ENCODE results near the gene SYT7.
"Not testable (repeated sequence)": the region's sequence is repeated elsewhere in the genome, so short reads cannot be mapped to it uniquely, and the experiment has no call there.

SYT7 gene

DNA sequence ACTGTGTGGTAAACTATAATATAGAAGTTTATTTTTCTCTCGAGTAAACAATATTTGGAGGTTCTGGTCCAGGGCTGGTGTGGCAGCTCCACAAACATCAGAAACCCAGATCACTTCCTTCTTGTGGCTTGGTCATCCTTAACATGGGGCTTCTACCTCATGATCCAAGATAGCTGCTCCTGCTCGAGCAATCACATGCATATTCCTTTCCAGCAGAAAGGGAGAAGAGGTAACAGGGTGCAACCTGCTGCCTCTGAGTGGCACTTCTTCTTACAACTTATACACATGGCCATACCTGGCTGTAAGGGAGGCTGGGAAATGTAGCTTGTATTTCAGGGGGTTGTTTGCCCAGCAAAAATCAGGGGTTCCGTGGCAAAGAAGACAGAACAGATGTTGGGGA, 44.6 kb upstream of the SYT7 start:
- no peak for DNase-seq (ENCODE audit: extremely low read depth, low read depth)
- TF ChIP-seq, protein P1, sequence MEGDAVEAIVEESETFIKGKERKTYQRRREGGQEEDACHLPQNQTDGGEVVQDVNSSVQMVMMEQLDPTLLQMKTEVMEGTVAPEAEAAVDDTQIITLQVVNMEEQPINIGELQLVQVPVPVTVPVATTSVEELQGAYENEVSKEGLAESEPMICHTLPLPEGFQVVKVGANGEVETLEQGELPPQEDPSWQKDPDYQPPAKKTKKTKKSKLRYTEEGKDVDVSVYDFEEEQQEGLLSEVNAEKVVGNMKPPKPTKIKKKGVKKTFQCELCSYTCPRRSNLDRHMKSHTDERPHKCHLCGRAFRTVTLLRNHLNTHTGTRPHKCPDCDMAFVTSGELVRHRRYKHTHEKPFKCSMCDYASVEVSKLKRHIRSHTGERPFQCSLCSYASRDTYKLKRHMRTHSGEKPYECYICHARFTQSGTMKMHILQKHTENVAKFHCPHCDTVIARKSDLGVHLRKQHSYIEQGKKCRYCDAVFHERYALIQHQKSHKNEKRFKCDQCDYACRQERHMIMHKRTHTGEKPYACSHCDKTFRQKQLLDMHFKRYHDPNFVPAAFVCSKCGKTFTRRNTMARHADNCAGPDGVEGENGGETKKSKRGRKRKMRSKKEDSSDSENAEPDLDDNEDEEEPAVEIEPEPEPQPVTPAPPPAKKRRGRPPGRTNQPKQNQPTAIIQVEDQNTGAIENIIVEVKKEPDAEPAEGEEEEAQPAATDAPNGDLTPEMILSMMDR (IDR thresholded peaks at IDR 0.05; ENCODE audit: low read depth, low read length) = no peak

DNA sequence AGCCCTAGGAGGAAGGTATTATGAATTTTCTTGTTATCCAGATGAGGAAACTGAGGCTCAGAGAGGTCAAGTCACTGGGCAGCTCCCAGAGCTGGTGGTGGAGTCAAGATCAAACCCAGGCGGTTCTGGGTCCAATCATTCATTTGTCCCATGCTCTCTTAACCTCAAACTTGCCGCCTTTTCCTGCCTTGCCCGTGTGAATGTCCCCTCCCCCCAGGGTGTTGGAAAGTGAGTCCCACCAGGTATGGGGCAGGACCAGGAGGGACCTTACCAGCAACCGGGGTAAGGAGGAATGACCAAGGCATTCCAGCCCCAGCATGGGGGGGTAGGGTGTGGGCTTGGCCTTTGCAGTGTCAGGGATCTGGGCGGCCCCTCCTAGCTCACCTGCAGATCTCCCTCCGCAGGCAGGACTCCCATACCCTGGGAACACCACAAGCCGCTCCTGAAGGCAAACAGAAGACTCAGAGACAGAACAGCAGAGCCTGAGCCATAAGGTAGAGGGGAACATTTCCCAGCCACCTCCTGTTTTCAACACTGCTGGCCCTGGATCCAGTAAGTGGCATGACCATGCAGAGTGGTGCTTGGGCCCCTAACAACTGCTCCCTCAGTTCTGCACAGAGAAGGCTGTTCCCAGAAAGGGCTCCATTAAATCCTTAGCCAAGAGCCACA, 41.2 kb upstream of the SYT7 start:
- DNase-seq (ENCODE audit: extremely low read depth, low read depth) = no peak
- TF ChIP-seq, protein P1 (IDR thresholded peaks at IDR 0.05; ENCODE audit: low read depth, low read length) = no peak

DNA sequence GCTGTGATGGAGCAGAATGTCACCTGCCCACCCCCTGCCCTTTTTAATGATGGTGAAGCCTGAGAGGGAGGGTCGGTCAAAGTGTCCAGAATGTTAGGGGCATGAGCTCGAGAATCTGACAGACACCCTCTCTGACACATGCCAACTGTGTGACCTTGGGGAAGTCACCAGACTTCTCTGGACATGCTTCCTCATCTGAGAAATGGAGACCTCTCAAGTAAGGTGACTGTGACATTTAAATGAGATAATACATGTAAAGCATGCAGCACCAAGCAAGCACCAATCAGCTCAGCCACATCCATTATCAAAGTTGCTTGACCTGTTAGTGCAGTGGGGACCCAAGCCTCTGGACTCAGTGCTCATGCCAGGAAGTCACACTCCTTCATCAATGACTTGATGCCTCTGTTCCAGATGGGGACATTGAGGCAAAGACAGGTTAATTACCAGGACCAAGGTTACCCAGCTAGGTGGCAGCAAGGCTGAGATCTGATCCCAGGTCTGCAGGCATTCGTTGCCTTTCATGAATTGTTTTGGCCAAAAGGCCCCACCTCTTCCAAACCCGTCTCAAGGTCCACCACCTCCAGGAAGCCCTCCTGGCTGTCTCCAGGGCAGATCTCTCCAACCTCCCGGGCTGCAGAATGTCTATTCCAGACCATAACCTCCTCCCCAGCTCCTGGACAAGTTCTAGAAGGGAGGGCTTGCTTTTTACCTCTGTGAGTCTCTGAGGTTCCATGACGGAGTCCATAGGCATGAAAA, 38.8 kb upstream of the SYT7 start:
- DNase-seq (ENCODE audit: extremely low read depth, low read depth) = no peak
- TF ChIP-seq, protein P1 (IDR thresholded peaks at IDR 0.05; ENCODE audit: low read depth, low read length) = no peak

DNA sequence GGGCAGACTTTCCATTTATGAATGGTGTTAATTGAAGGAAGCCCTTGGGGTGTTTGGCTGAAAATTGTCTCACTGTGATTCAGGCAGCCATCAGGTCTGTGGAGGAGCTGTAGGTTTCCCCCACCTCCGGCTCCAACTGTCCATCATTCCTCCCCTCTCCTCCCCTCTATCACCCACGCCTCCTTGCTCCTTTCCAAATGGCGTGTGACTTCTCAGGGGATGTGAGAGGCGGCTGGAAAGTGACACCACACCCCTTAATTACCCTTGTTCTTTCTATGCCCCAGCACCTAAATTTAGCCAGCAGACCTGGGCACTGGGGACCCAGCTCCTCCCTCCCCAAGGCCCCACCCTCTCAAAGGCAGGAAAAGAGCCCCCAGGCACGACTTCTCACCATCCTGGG, 38.1 kb upstream of the SYT7 start:
- no peak for DNase-seq (ENCODE audit: extremely low read depth, low read depth)
- TF ChIP-seq, protein P1 (IDR thresholded peaks at IDR 0.05; ENCODE audit: low read depth, low read length) = no peak

DNA sequence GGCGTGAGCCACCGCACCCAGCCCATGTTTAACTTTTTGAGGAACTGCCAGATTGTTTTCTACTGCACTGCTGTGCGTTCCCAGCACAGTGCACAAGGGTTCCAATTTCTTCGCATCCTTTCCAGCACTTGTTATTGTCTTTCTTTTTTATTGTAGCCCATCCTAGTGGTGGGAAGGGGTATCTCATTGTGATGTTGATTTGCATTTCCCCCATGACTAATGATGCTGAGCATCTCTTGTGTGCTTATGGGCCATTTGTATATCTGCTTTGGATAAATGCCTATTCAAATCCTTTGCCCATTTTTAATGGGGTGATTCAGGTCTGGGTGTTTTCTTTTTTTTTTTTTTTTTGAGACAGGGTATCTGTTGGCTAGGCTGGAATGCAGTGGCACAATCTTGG, 36.6 kb upstream of the SYT7 start:
- no peak for DNase-seq (ENCODE audit: extremely low read depth, low read depth)

DNA sequence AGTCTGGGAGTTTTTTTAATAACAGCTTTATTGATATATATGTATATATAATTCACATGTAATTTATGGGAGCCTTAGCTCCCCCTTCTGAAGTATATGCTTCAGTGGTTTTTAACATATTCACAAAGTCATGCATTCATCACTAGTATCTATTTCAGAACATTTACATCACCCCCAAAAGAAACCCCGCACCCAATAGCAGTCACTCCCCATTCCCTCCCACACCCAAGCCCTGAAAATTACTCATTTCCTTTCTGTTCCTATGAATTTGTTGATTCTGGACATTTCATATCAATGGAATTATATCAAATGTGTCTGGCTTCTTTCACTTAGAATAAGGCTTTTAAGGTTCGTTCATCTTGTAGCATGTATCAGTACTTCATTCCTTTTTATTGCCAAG, 35.6 kb upstream of the SYT7 start:
- no peak for DNase-seq (ENCODE audit: extremely low read depth, low read depth)
- TF ChIP-seq, protein P1 (IDR thresholded peaks at IDR 0.05; ENCODE audit: low read depth, low read length) = no peak

More for the DNA sequence above, 36.6 kb upstream of the SYT7 start:
- TF ChIP-seq, protein P1 (IDR thresholded peaks at IDR 0.05; ENCODE audit: low read depth, low read length) = no peak

DNA sequence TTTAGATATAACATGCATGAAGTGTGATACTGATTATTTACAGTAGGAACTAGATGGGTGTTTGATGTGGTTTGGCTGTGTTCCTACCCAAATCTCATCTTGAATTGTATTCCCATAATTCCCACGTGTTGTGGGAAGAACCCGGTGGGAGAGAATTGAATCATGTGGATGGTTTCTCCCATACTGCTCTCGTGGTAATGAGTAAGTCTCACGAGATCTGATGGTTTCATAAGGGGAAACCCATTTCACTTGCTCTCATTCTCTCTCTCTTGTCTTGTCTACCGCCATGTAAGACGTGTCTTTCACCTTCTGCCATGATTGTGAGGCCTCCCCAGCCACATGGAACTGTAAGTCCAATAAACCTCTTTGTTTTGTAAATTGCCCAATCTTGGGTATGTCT, 33.9 kb upstream of the SYT7 start:
- DNase-seq (ENCODE audit: extremely low read depth, low read depth) = not testable (repeated sequence)

All from AG09319 (cell line).